GM10266 (cell line): Measurements from ENCODE around the gene CROCC2.

ENCODE experiments used
- DNase-seq: peaks from one replicate; pipeline ENCODE4 v3.0.0; 2012; ENCODE audit errors: extremely low spot score
- TF ChIP-seq, protein P1 (sequence below): IDR thresholded peaks from 2 replicates; pipeline ENCODE4 v1.5.1; 2012; ENCODE audit warnings: mild to moderate bottlenecking, low read depth; ENCODE audit not compliant: control insufficient read depth, insufficient read depth; ENCODE audit errors: missing control alignments

CROCC2 gene

GRCh38 chr2:240926516-240927389 lies 20.6 kb downstream of the CROCC2 start:
- TF ChIP-seq, protein P1, sequence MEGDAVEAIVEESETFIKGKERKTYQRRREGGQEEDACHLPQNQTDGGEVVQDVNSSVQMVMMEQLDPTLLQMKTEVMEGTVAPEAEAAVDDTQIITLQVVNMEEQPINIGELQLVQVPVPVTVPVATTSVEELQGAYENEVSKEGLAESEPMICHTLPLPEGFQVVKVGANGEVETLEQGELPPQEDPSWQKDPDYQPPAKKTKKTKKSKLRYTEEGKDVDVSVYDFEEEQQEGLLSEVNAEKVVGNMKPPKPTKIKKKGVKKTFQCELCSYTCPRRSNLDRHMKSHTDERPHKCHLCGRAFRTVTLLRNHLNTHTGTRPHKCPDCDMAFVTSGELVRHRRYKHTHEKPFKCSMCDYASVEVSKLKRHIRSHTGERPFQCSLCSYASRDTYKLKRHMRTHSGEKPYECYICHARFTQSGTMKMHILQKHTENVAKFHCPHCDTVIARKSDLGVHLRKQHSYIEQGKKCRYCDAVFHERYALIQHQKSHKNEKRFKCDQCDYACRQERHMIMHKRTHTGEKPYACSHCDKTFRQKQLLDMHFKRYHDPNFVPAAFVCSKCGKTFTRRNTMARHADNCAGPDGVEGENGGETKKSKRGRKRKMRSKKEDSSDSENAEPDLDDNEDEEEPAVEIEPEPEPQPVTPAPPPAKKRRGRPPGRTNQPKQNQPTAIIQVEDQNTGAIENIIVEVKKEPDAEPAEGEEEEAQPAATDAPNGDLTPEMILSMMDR, result no peak
- DNase-seq, result no peak

DNA sequence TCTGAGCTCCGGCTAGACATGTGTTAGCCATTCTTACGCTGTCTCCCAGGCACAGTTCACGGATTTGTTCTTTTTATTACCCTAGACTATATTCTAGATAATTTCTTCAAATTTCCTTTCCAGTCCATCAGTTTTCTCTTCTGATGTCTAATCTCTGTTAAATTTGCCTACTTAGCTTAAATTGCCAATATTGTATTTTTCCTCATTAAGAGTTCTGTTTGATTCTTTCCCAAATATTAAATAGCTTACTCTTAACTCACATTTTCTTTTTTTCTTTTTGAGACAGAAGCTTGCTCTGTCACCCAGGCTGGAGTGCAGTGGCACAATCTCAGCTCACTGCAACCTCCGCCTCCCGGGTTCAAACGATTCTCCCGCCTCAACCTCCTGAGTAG lies 21.2 kb downstream of the CROCC2 start:
- TF ChIP-seq, protein P1, result no peak

DNA sequence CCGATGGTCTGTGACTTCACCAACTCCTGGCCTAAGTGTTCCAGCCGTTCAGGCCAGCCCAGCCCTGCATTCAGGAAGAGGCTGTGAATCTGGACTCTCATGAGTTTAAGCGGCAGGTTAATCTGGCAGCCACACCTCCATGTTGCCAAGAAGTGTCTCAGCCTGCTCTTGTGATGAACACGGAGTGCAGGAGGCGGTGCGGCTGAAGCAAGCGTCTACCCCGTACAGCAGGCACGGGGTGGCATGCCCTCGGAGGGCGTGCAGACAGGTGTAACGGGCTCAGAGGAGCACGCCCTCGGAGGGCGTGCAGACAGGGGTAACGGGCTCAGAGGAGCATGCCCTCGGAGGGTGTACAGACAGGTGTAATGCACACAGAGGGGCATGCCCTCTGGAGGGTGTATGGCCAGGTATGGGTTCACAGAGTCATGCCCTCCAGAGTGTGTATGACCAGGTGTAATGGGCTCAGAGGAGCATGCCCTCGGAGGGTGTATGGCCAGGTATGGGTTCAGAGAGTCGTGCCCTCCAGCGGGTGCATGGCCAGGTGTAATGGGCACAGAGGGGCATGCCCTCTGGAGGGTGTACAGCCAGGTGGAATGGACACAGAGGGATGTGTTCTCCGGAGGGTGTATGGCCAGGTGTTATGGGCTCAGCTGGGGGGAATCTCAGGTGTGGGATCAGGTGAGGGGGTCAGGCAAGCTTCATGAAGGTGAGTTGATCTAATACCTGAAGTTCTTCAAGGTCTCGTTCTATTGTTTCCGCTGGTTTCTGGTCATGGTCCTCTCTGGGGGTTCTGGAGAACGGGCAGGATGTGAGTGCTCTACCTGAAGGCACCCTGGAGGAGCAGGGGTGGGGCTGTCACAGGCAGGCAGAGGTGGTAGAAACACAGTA lies 22.6 kb downstream of the CROCC2 start:
- TF ChIP-seq, protein P1, result no peak
- no peak for DNase-seq

More for the DNA sequence above, 21.2 kb downstream of the CROCC2 start:
- DNase-seq, result no peak

DNA sequence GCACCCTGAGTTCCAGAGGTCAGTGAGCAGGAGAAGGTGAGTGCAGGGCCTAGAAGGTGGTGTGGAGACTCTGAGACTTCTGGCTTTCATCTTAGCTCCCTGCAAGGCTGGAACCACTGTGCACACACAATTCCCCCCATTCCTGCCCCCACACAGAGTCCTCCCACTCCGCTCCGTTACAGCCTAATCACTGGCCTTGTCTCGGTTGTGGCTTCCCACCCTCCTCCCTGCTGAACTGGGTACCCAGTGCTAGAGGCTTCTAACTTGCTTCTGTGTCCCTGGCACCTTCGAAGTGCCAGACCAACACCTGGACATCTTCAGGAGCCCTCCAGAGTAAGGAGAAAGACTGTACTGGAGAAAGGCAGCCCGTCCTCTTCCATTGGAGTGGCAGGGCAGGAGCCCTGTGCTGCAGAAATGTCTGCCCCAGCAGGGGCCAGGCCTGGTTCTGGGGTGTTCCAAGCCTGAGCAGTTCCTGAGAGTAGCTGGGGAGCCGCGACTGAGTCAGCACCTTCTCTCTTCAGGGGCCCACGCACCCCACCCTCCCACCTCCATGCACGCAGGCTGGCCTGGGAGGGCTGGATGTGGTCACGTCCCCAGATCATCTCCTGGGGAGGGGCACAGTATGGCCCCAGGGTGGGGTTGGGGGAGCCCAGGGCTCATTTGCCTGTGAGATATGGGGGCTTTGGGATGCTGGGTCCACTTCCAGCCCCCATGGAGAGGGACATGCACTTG lies 23.4 kb downstream of the CROCC2 start:
- TF ChIP-seq, protein P1, result no peak
- no peak for DNase-seq

DNA sequence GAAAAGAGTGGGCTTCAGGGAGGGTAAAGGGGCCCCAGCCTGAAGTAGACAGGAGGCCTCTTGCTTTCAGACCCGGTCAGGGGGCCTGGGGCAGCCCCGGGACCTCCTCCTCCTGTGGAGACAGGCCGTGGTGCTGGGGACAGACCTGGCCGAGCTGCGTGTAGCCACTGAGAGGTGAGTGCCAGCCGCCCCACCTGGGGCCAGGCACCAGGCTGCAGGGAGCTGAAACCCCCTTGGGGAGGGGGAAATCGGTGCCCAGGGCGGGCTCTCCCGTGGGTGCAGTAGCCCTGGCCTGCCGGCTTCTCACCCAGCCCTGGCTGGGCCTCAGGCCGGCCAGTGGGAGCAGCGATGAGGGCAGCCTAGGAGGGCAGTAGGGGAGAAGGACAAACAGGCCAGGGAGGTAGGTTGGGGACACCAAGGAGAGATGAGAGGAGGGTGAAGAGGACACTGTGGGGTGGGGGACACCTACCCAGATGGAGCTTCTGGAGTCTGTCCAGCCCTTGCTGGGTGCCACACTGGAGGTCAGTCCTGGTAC lies 24.0 kb downstream of the CROCC2 start:
- no peak for DNase-seq
- TF ChIP-seq, protein P1, result no peak

DNA sequence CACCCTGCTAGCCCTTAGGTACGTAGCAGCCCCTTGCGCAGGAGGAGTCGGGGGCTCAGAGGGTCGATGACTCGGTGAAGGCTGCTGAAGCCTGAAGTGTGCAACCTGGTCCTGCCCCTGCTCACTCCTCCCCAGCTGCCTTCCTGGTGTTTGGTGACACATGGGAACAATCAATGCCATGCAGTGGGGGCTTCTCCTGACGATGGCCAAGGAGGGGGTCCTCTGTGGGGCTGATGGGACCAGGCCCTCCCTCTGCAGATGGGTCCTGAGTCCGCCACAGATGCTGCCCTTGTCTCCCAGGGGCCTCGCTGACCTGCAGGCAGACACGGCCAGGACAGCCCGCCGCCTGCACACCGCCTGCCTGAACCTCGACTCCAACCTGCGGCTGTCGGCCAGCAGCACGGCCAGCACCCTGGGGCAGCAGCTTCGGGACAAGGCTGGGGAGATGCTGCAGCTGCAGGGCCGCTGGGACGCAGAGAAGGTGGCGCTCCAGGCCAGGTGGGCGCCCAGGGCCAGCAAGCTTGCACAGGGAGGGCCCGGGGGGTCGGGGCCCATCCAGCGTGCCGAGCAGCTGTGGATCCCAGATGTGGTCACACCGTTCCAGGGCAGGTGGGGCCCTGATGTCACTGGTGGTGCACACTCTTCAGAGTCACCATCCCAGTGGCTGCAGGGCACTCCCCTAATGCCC lies 24.6 kb downstream of the CROCC2 start:
- TF ChIP-seq, protein P1, result no peak
- DNase-seq, result no peak
